Osteocyte (in vitro differentiated cells): ENCODE data around the gene BEST4. TPM values are rescaled to one million over a fixed set of nuclear protein-coding genes. Genes with fewer than 3 reads are reported as not detected.
"Not testable (repeated sequence)": the region's sequence is repeated elsewhere in the genome, so short reads cannot be mapped to it uniquely, and the experiment has no call there.

Experiments
- DNase-seq: peaks from one replicate; pipeline ENCODE4 v3.0.0; 2021; ENCODE audit warnings: mixed read lengths; ENCODE audit not compliant: unreplicated experiment; ENCODE audit errors: extremely low spot score
- H3K27ac Mint-ChIP-seq: one replicate; pipeline ENCODE4 v1.8.0; 2021; ENCODE audit warnings: mild to moderate bottlenecking, mixed read lengths; ENCODE audit not compliant: unreplicated experiment
- H3K27me3 Mint-ChIP-seq: one replicate; pipeline ENCODE4 v1.8.0; 2021; ENCODE audit warnings: mixed read lengths; ENCODE audit not compliant: unreplicated experiment
- H3K36me3 Mint-ChIP-seq: one replicate; pipeline ENCODE4 v1.8.0; 2021; ENCODE audit warnings: mixed read lengths; ENCODE audit not compliant: unreplicated experiment
- H3K4me1 Mint-ChIP-seq: one replicate; pipeline ENCODE4 v1.8.0; 2021; ENCODE audit warnings: mixed read lengths; ENCODE audit not compliant: unreplicated experiment
- H3K4me3 Mint-ChIP-seq: one replicate; pipeline ENCODE4 v1.8.0; 2021; ENCODE audit warnings: mild to moderate bottlenecking, moderate library complexity, mixed read lengths; ENCODE audit not compliant: unreplicated experiment
- H3K9me3 Mint-ChIP-seq: one replicate; pipeline ENCODE4 v1.8.0; 2021; ENCODE audit warnings: mixed read lengths; ENCODE audit not compliant: unreplicated experiment
- total RNA-seq: library from RNA; stranded (reverse); gene quantifications from 2 replicates; pipeline ENCODE4 v1.2.1, GENCODE V29; 2021
- TF ChIP-seq, protein P1 (sequence below): fragments of 200-600 bp; sonication (generic); IDR thresholded peaks from 2 replicates; pipeline ENCODE4 v1.5.0; 2021; ENCODE audit warnings: antibody characterized with exemption, mild to moderate bottlenecking, moderate library complexity

Gene BEST4
- total RNA-seq, 1 donor from 2014 or later: 0.48 TPM

DNA sequence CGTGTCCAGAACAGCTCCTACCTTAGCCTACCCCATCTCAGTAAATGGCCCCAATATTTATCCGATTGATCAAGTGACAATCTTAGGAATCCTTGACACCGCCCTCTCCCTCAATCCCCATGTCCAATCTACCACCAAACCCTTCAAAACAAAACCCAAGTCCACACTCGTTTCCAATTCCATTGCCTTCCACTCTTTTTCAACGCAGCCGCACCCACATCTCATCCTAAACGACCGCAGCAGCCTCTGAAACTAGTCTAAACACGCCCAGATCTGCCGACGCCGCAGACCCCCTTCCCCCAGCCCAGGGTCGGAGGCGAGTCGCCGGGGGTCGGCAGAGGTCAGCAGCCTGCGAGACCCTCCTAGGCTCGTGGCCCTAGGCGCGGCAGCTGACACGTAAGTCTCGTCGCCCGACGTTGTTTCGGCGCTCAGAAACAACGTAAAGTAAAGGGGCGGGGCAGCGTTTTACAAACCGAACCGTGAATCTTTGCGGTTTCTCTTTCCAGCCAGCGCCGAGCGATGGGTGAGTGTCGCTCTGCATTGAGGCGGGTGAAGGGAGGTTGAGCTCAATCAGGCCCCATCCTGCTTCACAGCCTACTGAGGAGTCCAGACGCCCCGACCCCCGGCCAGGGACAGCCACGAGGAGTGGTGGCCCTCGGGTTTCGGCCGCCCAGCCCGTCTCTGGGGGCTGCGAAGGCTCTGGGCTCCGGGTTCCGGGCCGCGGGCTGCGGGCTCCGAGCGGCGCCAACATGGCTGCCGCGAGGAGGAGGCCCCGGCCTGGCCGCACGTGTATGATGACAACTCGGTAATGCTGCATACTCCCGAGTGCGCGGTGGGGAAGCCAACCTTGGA, 12.7 kb downstream of the BEST4 start, which contains the start of gene RPS8:
Gene RPS8 (plus strand): TSS at position 463 of the 852 bp plus-strand sequence. CDS start 57 bp downstream, at position 520.
- peak; percentile 94 for DNase-seq
- H3K9me3 Mint-ChIP-seq: no peaks in the 10 kb centered on the region
- H3K36me3 Mint-ChIP-seq: peaks cover 27% of the 10 kb centered on the region
- TF ChIP-seq, protein P1, sequence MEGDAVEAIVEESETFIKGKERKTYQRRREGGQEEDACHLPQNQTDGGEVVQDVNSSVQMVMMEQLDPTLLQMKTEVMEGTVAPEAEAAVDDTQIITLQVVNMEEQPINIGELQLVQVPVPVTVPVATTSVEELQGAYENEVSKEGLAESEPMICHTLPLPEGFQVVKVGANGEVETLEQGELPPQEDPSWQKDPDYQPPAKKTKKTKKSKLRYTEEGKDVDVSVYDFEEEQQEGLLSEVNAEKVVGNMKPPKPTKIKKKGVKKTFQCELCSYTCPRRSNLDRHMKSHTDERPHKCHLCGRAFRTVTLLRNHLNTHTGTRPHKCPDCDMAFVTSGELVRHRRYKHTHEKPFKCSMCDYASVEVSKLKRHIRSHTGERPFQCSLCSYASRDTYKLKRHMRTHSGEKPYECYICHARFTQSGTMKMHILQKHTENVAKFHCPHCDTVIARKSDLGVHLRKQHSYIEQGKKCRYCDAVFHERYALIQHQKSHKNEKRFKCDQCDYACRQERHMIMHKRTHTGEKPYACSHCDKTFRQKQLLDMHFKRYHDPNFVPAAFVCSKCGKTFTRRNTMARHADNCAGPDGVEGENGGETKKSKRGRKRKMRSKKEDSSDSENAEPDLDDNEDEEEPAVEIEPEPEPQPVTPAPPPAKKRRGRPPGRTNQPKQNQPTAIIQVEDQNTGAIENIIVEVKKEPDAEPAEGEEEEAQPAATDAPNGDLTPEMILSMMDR: no peak
- peak within 1 kb of the TSS; percentile 98 for H3K27ac Mint-ChIP-seq
- H3K27me3 Mint-ChIP-seq: no peaks in the 10 kb centered on the region
- peaks cover 29% of the 10 kb centered on the region for H3K4me1 Mint-ChIP-seq
- peak within 1 kb of the TSS; percentile 93 for H3K4me3 Mint-ChIP-seq

DNA sequence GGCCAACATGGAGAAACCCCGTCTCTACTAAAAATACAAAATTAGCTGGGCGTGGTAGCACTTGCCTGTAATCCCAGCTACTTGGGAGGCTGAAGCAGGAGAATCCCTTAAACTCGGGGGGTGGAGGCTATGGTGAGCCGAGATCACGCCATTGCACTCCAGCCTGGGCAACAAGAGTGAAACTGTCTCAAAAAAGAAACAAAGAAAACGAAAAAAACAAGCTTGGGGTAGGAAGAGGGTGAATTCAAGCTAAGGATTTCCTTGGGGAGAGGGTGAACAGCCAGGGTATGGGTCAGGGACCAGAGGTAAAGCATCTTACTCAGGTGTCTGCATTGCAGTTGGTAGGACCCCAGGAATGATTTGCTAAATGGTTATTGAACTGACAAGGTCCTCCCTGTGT, 21.5 kb downstream of the BEST4 start:
- H3K27ac Mint-ChIP-seq: not testable (repeated sequence)

DNA sequence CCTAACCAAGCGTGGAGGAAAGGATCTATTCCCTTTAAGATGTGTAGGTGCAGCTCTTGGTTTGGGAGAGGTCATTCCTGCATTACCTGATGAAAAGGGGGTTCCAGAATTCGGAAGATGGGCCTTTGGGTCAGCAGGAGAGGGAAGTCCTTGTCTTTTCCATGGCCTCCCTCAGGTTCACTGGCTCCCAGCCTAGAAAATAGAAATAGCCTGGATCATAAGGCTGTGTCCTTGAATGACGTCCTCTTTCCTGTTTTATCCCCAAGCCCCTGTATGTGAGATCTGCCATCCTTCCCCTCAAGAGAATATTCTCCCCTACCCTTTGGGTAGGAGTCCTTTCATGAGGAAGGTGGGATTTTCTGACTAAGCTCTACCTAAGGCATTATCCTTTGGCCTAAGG, 27.1 kb downstream of the BEST4 start:
- TF ChIP-seq, protein P1: no peak
- H3K9me3 Mint-ChIP-seq: no peaks in the 10 kb centered on the region
- no peaks in the 10 kb centered on the region for H3K36me3 Mint-ChIP-seq
- H3K27ac Mint-ChIP-seq: no peak overlapping the region
- DNase-seq: no peak
- no peak overlapping the region for H3K4me3 Mint-ChIP-seq
- H3K27me3 Mint-ChIP-seq: no peaks in the 10 kb centered on the region
- H3K4me1 Mint-ChIP-seq: no peaks in the 10 kb centered on the region

More for the DNA sequence above, 21.5 kb downstream of the BEST4 start:
- not testable (repeated sequence) for H3K36me3 Mint-ChIP-seq, H3K9me3 Mint-ChIP-seq, H3K4me1 Mint-ChIP-seq, DNase-seq, H3K4me3 Mint-ChIP-seq, H3K27me3 Mint-ChIP-seq

DNA sequence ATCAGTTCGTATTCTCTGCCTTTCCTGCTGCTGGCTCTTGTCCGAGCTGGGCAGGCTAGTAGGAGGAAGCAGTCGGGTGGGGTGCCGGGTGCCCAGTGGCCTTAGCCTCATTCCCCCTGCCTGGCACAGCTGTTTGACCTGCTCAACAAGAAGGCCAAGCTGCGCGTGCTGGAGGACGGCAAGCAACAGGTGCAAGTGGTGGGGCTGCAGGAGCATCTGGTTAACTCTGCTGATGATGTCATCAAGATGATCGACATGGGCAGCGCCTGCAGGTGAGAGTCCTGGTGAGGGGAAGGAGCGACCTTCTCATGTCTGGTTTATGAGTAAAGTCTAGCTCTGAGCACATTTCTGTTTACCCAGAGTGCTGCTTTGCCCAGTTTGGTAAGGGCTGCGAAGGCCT, 28.9 kb downstream of the BEST4 start:
- TF ChIP-seq, protein P1: no peak
- no peak overlapping the region for H3K27ac Mint-ChIP-seq
- H3K9me3 Mint-ChIP-seq: no peaks in the 10 kb centered on the region
- DNase-seq: no peak
- no peak overlapping the region for H3K4me3 Mint-ChIP-seq
- no peaks in the 10 kb centered on the region for H3K27me3 Mint-ChIP-seq
- H3K4me1 Mint-ChIP-seq: no peaks in the 10 kb centered on the region
- no peaks in the 10 kb centered on the region for H3K36me3 Mint-ChIP-seq

DNA sequence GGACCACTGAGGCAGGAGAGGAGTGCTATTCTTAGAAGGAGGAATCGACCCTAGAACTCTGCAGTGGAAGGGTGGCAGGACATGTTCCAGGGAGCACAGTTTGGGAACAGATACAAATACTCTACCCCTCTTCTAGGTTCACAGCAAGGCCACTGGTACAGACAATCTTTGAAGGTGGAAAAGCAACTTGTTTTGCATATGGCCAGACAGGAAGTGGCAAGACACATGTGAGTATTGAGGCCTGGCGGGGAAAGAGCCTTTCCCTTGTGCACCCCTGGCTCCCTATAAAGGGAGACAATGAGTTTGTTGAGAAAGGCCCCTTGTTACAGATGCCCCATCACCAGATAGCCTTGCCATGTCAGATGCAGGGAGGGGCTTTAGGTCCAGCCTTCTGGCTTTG, 30.6 kb downstream of the BEST4 start:
- no peak overlapping the region for H3K27ac Mint-ChIP-seq
- no peaks in the 10 kb centered on the region for H3K4me1 Mint-ChIP-seq
- H3K4me3 Mint-ChIP-seq: no peak overlapping the region
- TF ChIP-seq, protein P1: no peak
- DNase-seq: no peak
- H3K27me3 Mint-ChIP-seq: no peaks in the 10 kb centered on the region
- no peaks in the 10 kb centered on the region for H3K9me3 Mint-ChIP-seq
- H3K36me3 Mint-ChIP-seq: no peaks in the 10 kb centered on the region
